ENCODE data around the gene ADAMTS16.

- TF ChIP-seq SP1 (IDR thresholded peaks at IDR 0.05) = no peak
- no peak for TF ChIP-seq NFRKB (IDR thresholded peaks at IDR 0.05)
- TF ChIP-seq HDGF (IDR thresholded peaks at IDR 0.05; ENCODE audit: borderline replicate concordance) = no peak
- TF ChIP-seq FOXM1 (IDR thresholded peaks at IDR 0.05; ENCODE audit: borderline replicate concordance) = no peak
- no peak for TF ChIP-seq ELF4 (IDR thresholded peaks at IDR 0.05)
- TF ChIP-seq SUZ12 (IDR thresholded peaks at IDR 0.05) = no peak
- TF ChIP-seq FOXK2 (IDR thresholded peaks at IDR 0.05) = no peak
- TF ChIP-seq CTBP1 (IDR thresholded peaks at IDR 0.05; ENCODE audit: borderline replicate concordance) = no peak
- TF ChIP-seq FOXA1 (IDR thresholded peaks at IDR 0.05) = no peak
- no peak for TF ChIP-seq LEF1 (IDR thresholded peaks at IDR 0.05; ENCODE audit: borderline replicate concordance)
- no peak for TF ChIP-seq PKNOX1 (IDR thresholded peaks at IDR 0.05)
Observed at GRCh38 chr5:5103245-5103644, 36.9 kb upstream of the ADAMTS16 start.
